NCI-H1092 treated with DMSO at 0.1 percent for 48 hours (cell line): Measurements from ENCODE around the gene B4GALT3.

ENCODE experiments used
- DNase-seq: peaks from one replicate; lab custom pipeline; 2025; lab: John Stamatoyannopoulos, UW

The B4GALT3 gene

DNA sequence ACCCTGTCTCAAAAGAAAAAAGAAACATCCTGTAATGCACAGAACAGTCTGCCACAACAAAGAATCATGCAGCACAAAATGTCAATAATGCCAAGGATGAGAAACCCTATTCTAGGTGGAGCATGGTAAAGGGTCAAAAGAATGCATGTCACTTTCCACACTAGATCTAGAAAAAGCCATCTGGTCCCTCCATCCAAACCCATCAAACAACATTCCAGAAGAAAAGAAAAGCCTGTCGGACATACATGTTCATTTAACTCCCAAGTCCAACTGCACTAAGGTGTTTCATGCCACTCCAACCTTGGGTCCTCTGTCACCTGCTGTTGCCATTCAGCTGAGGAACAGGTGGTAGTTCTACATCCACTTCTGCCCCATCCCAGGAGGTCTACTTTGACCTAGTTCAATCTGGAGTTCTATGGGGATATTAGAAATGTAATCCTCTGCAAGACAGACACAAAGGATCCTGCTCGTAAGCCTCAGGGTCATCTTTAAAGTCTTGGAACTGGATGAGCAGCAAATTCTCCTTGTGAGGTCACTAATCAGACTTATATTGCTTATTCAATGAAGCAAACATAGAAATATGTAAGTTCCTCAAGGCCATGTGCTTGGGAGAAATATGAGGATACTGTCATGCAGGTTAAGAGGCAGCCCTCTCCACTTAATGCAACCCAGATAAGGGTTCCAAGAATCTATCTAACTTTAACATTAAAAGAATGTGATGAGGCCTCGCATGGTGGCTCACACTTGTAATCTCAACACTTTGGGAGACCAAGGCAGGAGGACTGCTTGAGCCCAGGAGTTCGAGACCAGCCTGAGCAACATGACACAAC is 48.5 kb downstream of the B4GALT3 start:
- no peak for DNase-seq

DNA sequence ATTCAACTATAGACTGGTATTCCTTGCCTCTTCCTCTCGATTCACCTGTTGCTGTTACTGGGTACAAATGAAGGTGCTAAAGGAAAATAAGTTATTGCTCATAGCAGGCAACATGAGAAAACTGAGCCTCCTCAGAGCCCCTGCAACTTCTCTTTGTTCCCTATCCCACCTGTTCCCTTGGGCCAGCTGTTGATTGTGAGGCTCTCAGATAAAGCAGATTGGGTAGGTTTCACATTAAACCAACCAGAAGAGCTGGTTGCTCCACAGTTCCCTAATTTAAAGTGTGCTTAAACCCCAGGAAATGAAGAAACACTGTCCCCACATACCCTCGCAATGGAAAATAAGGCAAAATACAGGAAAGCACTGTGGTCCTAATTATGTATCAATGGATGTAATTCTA is 49.7 kb downstream of the B4GALT3 start:
- DNase-seq = no peak

DNA sequence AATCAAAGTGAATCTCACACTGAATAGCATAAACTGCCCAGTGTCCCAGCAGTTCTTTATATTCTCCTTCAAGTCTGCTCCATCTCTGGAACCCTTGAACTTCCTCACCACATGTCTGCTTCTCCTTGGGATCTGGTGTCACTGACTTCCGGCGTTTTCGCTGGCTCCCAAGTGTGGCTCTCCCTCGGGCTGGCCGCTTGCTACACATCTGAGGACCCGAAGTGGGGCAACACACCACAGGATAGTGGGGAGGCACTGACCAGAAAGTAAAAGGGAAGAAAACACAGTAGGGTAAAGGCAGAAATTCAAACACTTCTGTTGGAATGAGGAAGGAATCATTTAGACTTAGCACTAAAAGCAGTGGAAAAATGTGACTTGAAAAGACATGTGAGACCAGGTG is 54.3 kb downstream of the B4GALT3 start:
- DNase-seq = no peak

DNA sequence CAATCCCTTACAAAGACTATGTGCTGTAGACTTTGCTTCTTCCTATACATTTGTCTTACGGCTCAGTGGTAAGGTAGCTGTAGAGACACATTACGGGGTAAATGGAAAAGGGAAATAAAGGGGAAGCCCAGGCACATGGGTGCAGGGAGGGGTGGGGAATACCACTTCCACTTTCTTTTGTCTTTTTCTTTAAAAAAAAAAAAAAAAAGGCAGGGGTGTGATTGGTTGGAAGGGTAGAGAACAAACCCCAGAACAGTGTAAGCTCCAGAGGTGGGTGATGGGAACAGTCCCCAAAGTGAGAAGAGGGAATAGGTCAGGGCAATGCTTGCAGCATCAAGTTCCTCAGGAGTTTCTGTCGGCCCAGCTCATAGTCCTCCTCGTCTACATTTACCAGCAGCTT is 55.5 kb downstream of the B4GALT3 start:
- no peak for DNase-seq
